ENCODE measurements around the gene FAM204A.

FAM204A gene

DNA sequence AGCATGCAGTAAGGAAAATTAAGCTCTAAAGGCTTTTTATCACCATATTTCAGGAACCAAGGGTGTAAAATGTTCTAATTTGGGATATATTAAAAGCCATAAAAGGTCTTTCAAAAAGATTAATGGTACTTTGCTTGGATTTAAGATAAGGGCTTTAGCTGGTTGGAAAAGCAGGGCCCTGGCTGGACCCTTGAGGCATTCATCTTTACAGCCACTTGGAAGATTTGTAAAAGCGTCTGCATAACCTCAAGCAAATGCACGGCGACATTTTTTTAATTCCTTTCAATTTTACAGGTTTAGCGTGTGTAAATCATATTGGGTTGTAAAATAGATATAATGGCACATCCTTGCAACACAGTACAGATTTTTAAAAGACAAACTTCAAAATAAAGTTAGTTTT, 27.2 kb downstream of the FAM204A start:
- Mint-ChIP-seq H3K9me3 (no peaks in the 10 kb centered on the region), H3K27me3 (no peaks in the 10 kb centered on the region), H3K27ac (no peak overlapping the region), H3K4me1 (ENCODE audit: low read depth) (no peaks in the 10 kb centered on the region), H3K36me3 (ENCODE audit: low read depth) (peaks cover 76% of the 10 kb centered on the region), H3K4me3 (no peak overlapping the region)
- intact Hi-C loops (cut with micrococcal nuclease) = no loop called here

GRCh38 chr10:118311505-118311904, 30.6 kb downstream of the FAM204A start:
- Mint-ChIP-seq H3K4me1 (ENCODE audit: low read depth) (no peaks in the 10 kb centered on the region), H3K27ac (no peak overlapping the region), H3K9me3 (no peaks in the 10 kb centered on the region), H3K36me3 (ENCODE audit: low read depth) (peaks cover 81% of the 10 kb centered on the region), H3K27me3 (no peaks in the 10 kb centered on the region), H3K4me3 (no peak overlapping the region)
- intact Hi-C loops (cut with micrococcal nuclease) = no loop called here

DNA sequence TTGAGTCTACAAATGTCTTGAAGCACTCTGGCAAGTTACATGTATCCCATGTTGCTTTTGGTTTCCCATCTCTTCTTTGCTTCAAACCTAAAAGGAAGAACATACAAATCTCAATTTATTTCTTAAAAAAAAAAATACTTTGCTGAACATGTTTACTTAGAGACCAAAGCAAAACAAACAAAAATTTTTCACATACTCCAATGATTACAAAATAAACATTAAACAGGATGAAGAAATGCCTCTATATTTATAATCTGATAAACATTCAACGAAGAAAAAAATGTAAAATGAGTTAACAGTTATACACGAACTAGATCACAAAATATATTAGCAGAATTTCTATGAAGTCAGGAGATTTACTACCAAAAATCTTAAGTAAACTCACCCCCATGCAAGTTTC, 31.3 kb downstream of the FAM204A start:
- Mint-ChIP-seq H3K36me3 (ENCODE audit: low read depth) (peaks cover 87% of the 10 kb centered on the region), H3K4me3 (no peak overlapping the region), H3K27ac (no peak overlapping the region), H3K27me3 (no peaks in the 10 kb centered on the region), H3K4me1 (ENCODE audit: low read depth) (no peaks in the 10 kb centered on the region), H3K9me3 (no peaks in the 10 kb centered on the region)
- intact Hi-C loops (cut with micrococcal nuclease) = no loop called here

GRCh38 chr10:118309911-118310310, 32.2 kb downstream of the FAM204A start:
- no peak overlapping the region for H3K4me3 Mint-ChIP-seq
- intact Hi-C loops (cut with micrococcal nuclease) = no loop called here
- H3K9me3 Mint-ChIP-seq = no peaks in the 10 kb centered on the region
- H3K36me3 Mint-ChIP-seq (ENCODE audit: low read depth) = peaks cover 84% of the 10 kb centered on the region
- no peaks in the 10 kb centered on the region for H3K4me1 Mint-ChIP-seq (ENCODE audit: low read depth)
- H3K27ac Mint-ChIP-seq = no peak overlapping the region
- no peaks in the 10 kb centered on the region for H3K27me3 Mint-ChIP-seq

- Mint-ChIP-seq H3K9me3 (no peaks in the 10 kb centered on the region), H3K27ac (no peak overlapping the region), H3K4me1 (ENCODE audit: low read depth) (no peaks in the 10 kb centered on the region), H3K27me3 (no peaks in the 10 kb centered on the region), H3K4me3 (no peak overlapping the region), H3K36me3 (ENCODE audit: low read depth) (peaks cover 88% of the 10 kb centered on the region)
- intact Hi-C loops (cut with micrococcal nuclease) = no loop called here
Observed at GRCh38 chr10:118308664-118309063, 33.5 kb downstream of the FAM204A start.

DNA sequence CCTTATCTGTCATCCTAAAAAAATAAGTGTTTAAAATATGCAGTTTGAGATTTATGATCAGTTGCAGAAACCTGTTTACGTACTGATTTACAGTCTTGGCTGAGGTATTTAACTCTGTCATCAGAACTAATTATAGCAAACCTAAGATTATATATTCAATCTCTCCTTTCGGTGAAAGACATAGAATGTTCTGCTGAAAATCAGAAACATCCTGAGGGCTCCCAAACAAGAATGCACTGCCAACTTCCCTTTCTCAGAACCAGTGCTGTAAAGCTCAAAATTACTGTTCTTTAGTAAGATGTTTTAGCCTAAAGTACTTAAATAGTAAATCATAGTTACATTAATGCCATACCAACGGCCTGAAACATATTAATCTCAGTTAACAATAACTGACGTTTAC, 34.3 kb downstream of the FAM204A start:
- H3K27ac Mint-ChIP-seq = no peak overlapping the region
- intact Hi-C loops (cut with micrococcal nuclease) = no loop called here
- peaks cover 81% of the 10 kb centered on the region for H3K36me3 Mint-ChIP-seq (ENCODE audit: low read depth)
- no peaks in the 10 kb centered on the region for H3K9me3 Mint-ChIP-seq
- no peak overlapping the region for H3K4me3 Mint-ChIP-seq
- H3K4me1 Mint-ChIP-seq (ENCODE audit: low read depth) = no peaks in the 10 kb centered on the region
- H3K27me3 Mint-ChIP-seq = no peaks in the 10 kb centered on the region

GRCh38 chr10:118307220-118307619, 34.9 kb downstream of the FAM204A start:
- Mint-ChIP-seq H3K4me3 (no peak overlapping the region), H3K4me1 (ENCODE audit: low read depth) (no peaks in the 10 kb centered on the region), H3K9me3 (no peaks in the 10 kb centered on the region), H3K27ac (no peak overlapping the region), H3K27me3 (no peaks in the 10 kb centered on the region), H3K36me3 (ENCODE audit: low read depth) (peaks cover 75% of the 10 kb centered on the region)
- intact Hi-C loops (cut with micrococcal nuclease) = no loop called here

DNA sequence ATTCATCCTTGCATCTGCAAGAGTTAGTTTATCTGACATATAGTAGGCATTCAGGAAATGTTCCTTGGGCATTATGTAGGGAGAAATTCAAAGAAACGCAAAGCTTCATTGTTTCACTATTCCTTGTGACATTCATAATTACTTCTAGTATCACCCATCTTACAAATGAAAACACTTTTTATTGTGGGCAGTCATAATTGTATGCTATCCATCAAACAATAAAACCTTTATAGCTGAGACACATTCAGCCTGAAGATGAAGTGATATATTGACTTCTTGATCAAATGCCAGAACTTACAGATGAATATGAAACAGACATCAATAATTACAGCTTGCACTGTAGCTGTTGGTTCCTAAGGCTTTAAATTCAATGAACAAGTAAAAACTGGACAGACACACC, 36.4 kb downstream of the FAM204A start:
- Mint-ChIP-seq H3K36me3 (ENCODE audit: low read depth) (peaks cover 60% of the 10 kb centered on the region), H3K27ac (no peak overlapping the region), H3K9me3 (no peaks in the 10 kb centered on the region), H3K4me3 (no peak overlapping the region), H3K27me3 (no peaks in the 10 kb centered on the region), H3K4me1 (ENCODE audit: low read depth) (no peaks in the 10 kb centered on the region)
- intact Hi-C loops (cut with micrococcal nuclease) = no loop called here

DNA sequence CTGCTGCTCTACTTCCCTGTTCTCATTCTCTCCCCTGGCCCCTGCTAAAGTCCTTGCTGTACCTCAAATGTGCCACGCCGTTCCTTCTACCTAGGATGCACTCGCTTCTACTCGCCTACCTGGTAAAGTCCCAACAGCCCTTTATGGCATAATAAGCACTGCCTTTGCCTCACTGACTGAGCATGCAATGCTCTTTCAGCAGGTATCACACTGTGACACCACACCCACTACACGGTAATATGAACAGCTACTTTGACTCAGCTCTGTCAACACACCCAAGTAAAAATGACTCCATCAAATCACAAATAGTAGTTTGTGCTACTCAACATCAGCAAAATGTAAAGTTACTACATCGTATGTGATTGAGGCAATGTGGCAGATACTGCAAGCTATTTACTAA, 37.6 kb downstream of the FAM204A start:
- H3K36me3 Mint-ChIP-seq (ENCODE audit: low read depth) = peaks cover 53% of the 10 kb centered on the region
- intact Hi-C loops (cut with micrococcal nuclease) = no loop called here
- no peaks in the 10 kb centered on the region for H3K27me3 Mint-ChIP-seq
- no peak overlapping the region for H3K4me3 Mint-ChIP-seq
- H3K4me1 Mint-ChIP-seq (ENCODE audit: low read depth) = no peaks in the 10 kb centered on the region
- no peaks in the 10 kb centered on the region for H3K9me3 Mint-ChIP-seq
- H3K27ac Mint-ChIP-seq = no peak overlapping the region

DNA sequence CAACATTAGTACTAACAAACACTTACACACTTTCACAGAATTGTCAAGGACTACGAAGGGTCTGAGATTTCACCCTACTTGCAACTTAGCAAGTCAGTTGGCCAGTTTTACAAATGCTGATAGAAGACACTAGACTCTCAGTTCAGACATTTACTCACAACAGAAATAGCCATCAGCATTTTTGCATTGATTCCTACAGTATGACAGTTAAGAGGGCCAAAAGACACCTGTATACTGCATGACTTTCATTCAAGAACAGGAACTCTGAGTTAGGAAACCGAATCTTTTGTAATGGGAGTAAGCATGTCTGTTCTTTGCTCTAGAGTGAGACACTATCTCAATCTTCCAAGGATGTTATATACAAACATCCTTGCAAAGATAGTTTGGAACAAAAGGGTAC, 40.9 kb downstream of the FAM204A start:
- Mint-ChIP-seq H3K9me3 (no peaks in the 10 kb centered on the region), H3K4me1 (ENCODE audit: low read depth) (no peaks in the 10 kb centered on the region), H3K36me3 (ENCODE audit: low read depth) (peaks cover 34% of the 10 kb centered on the region), H3K4me3 (no peak overlapping the region), H3K27ac (no peak overlapping the region), H3K27me3 (no peaks in the 10 kb centered on the region)
- intact Hi-C loops (cut with micrococcal nuclease) = no loop called here

- H3K27me3 Mint-ChIP-seq = no peaks in the 10 kb centered on the region
- H3K9me3 Mint-ChIP-seq = no peaks in the 10 kb centered on the region
- H3K27ac Mint-ChIP-seq = no peak overlapping the region
- no peaks in the 10 kb centered on the region for H3K4me1 Mint-ChIP-seq (ENCODE audit: low read depth)
- H3K4me3 Mint-ChIP-seq = no peak overlapping the region
- intact Hi-C loops (cut with micrococcal nuclease) = no loop called here
- H3K36me3 Mint-ChIP-seq (ENCODE audit: low read depth) = peaks cover 28% of the 10 kb centered on the region
Observed at GRCh38 chr10:118300320-118300719, 41.8 kb downstream of the FAM204A start.

GRCh38 chr10:118298787-118299186, 43.3 kb downstream of the FAM204A start:
- Mint-ChIP-seq H3K27ac (no peak overlapping the region), H3K4me3 (no peak overlapping the region), H3K4me1 (ENCODE audit: low read depth) (no peaks in the 10 kb centered on the region), H3K36me3 (ENCODE audit: low read depth) (peaks cover 13% of the 10 kb centered on the region), H3K27me3 (no peaks in the 10 kb centered on the region), H3K9me3 (no peaks in the 10 kb centered on the region)
- intact Hi-C loops (cut with micrococcal nuclease) = no loop called here

DNA sequence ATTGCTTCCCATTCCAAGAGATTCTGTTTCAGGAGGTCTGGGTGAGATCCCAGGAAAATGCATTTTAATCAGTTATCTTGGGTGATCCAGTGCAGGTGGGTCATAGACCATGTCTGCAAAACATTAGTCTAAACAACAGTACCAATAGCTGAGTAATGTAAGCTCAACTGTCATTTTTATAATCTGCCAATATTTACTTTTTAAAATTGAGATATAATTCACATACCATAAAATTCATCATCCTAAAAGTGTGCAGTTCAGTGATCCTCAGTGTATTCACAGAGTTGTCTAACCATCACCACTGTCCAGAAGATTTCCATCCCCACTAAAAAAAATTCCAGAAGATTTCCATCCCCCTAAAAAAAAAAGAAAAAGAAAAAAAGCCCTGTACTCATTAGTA, 51.0 kb downstream of the FAM204A start:
- no peak overlapping the region for H3K27ac Mint-ChIP-seq
- intact Hi-C loops (cut with micrococcal nuclease) = no loop called here
- H3K4me1 Mint-ChIP-seq (ENCODE audit: low read depth) = peaks cover 8% of the 10 kb centered on the region
- H3K9me3 Mint-ChIP-seq = no peaks in the 10 kb centered on the region
- H3K4me3 Mint-ChIP-seq = no peak overlapping the region
- peaks cover 28% of the 10 kb centered on the region for H3K27me3 Mint-ChIP-seq
- no peaks in the 10 kb centered on the region for H3K36me3 Mint-ChIP-seq (ENCODE audit: low read depth)

DNA sequence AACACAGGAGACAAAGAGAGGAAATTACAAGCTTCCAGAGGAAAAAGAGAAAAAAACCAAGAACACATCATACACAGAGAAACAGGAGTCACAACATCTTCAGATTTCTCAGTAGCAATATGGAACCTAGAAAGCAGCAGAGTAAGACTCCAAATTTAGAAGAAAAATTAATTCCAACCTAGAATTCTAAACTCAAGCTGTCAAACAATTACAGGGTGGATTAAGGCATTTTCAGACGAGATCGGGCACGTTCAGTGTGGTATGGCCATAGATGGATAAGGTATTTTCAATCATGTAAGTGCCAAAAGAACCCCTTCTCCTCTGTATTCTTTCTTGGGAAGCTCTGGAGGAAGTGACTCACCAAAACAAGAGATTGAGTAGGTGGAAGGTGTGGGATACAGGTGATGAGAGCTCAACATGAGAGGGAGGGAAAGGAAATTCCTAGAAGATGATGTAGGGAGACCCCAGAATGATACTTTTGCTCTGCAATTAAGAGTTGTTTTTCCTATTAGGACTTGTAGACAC, 51.6 kb downstream of the FAM204A start:
- Mint-ChIP-seq H3K36me3 (ENCODE audit: low read depth) (no peaks in the 10 kb centered on the region), H3K27ac (no peak overlapping the region), H3K9me3 (no peaks in the 10 kb centered on the region), H3K27me3 (peaks cover 32% of the 10 kb centered on the region), H3K4me1 (ENCODE audit: low read depth) (peaks cover 8% of the 10 kb centered on the region), H3K4me3 (no peak overlapping the region)
- intact Hi-C loops (cut with micrococcal nuclease) = no loop called here

- Mint-ChIP-seq H3K4me1 (ENCODE audit: low read depth) (no peaks in the 10 kb centered on the region), H3K36me3 (ENCODE audit: low read depth) (no peaks in the 10 kb centered on the region), H3K27me3 (peaks cover 37% of the 10 kb centered on the region), H3K9me3 (no peaks in the 10 kb centered on the region), H3K27ac (no peak overlapping the region), H3K4me3 (no peak overlapping the region)
- intact Hi-C loops (cut with micrococcal nuclease) = no loop called here
Observed at GRCh38 chr10:118287076-118287806, 54.9 kb downstream of the FAM204A start.

Measured in dendritic cell treated with granulocyte-macrophage colony-stimulating factor and Interleukin-4, amounts not matched to agents 40 ng/mL and 50 ng/mL, for 4 days (primary cell).